ENCODE data around the gene PALM2AKAP2.

GRCh38 chr9:109805050-109805449 lies 25.1 kb downstream of the PALM2AKAP2 start:
- TF ChIP-seq EZH2phosphoT487 (IDR thresholded peaks at IDR 0.05; ENCODE audit: insufficient read depth, low read depth) (no peak), EZH2 (IDR thresholded peaks at IDR 0.05; ENCODE audit: insufficient read depth, poor library complexity, severe bottlenecking) (no peak)

Measured in GM23248 (cell line).